ENCODE data around the gene CRK. TPM values are rescaled to one million over a fixed set of nuclear protein-coding genes. Genes with fewer than 3 reads are reported as not detected.

Gene CRK
- total RNA-seq, 4 donors from 2014 or later: 72.7 to 98.4 (median 77.2) TPM

- peaks cover 0 to 46% of the 10 kb centered on the region in 2 donors for H3K36me3 ChIP-seq
- H3K27me3 ChIP-seq: no peaks in the 10 kb centered on the region
- H3K4me1 ChIP-seq: peaks cover 0 to 68% (median 58%) of the 10 kb centered on the region in 3 donors
- no peak overlapping the region for H3K4me3 ChIP-seq
- WGBS, 2 donors (ENCODE audit: low coverage in 1 of 2): 67% methylated on average over 3 of the region's 11 CpGs; no CpG with 5 or more reads in 1 of the 2 donors
- TF ChIP-seq POLR2AphosphoS5 (IDR thresholded peaks at IDR 0.05) (no peak), EP300 (IDR thresholded peaks at IDR 0.05) (no peak), CTCF (IDR thresholded peaks at IDR 0.05) (no peak)
- H3K27ac ChIP-seq: peak overlapping the region; percentile 60 to 100 (median 98)
- no peak for ATAC-seq
- no peaks in the 10 kb centered on the region for H3K9me3 ChIP-seq
Observed at GRCh38 chr17:1494736-1495253, 38.8 kb upstream of the CRK start.

- H3K9me3 ChIP-seq: no peaks in the 10 kb centered on the region
- TF ChIP-seq POLR2A (IDR thresholded peaks at IDR 0.05) (no peak), POLR2AphosphoS5 (IDR thresholded peaks at IDR 0.05) (no peak), CTCF (IDR thresholded peaks at IDR 0.05) (no peak), EP300 (IDR thresholded peaks at IDR 0.05) (no peak)
- H3K36me3 ChIP-seq: peaks cover 0 to 41% of the 10 kb centered on the region in 2 donors
- peaks cover 0 to 74% (median 62%) of the 10 kb centered on the region in 3 donors for H3K4me1 ChIP-seq
- no peaks in the 10 kb centered on the region for H3K27me3 ChIP-seq
- H3K4me3 ChIP-seq: no peak overlapping the region
- 88 to 94% methylated on average over 4 of the region's 7 CpGs for whole genome bisulfite sequencing, 2 donors (ENCODE audit: low coverage in 1 of 2)
- H3K27ac ChIP-seq: peak overlapping the region; percentile 60 to 100 (median 98)
- no peak for ATAC-seq
Observed at GRCh38 chr17:1494203-1494602, 38.2 kb upstream of the CRK start.

DNA sequence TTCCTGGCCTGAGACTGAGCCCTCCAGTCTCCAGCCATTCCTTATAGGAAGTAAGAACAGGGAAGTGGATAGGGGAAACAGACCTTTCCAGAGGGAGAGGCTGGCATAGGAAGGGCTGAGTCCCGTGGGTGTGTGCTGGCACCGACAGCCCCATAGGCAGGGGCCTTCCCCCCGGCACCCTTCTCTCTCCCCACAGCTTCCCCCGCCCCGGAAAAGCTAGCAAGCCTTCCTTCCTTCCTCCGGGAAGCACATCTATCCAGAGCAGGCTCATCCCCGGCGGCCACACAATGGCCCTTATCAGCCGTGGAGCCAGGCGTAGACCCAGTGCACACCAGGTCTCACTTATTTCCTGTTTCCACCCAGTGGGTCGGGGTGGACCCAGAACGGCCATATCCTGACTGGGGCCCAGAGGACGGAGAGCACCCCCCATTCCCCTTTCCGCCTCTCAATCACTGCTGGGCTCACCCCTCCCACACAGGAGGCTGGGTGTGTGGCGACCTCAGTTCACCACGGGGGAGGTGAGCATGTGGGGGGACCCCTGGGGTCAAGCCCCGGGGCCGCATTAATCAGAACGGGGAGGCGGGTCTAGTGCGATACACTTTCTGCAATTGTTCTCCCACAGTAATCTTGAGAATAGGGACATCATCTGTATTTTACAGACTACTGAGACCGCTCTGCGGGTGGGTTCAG lies 37.4 kb upstream of the CRK start:
- peaks cover 0 to 33% of the 10 kb centered on the region in 2 donors for H3K36me3 ChIP-seq
- peak overlapping the region in 1 of 2 donors; percentile 82 for H3K4me3 ChIP-seq
- no peaks in the 10 kb centered on the region for H3K9me3 ChIP-seq

GRCh38 chr17:1492249-1493206 lies 36.5 kb upstream of the CRK start, which contains the start of gene MYO1C:
Gene MYO1C, minus strand, starts transcription at chr17:1492686. Its CDS starts 199 bp downstream, at chr17:1492487.
- Histone ChIP-seq H3K4me1 (peaks cover 0 to 90% (median 71%) of the 10 kb centered on the region in 3 donors), H3K27me3 (no peaks in the 10 kb centered on the region), H3K27ac (peak within 1 kb of the TSS; percentile 85 to 100 (median 98)), H3K36me3 (peaks cover 0 to 24% of the 10 kb centered on the region in 2 donors), H3K9me3 (no peaks in the 10 kb centered on the region), H3K4me3 (peak within 1 kb of the TSS; percentile 48 to 82)
- TF ChIP-seq POLR2A (IDR thresholded peaks at IDR 0.05): no peak
- TF ChIP-seq CTCF (IDR thresholded peaks at IDR 0.05): no peak
- TF ChIP-seq EP300 (IDR thresholded peaks at IDR 0.05): no peak
- no peak for TF ChIP-seq POLR2AphosphoS5 (IDR thresholded peaks at IDR 0.05)
- ATAC-seq: no peak
- 35% methylated on average over 5 of the region's 35 CpGs; no CpG with 5 or more reads in 1 of the 2 donors for WGBS, 2 donors (ENCODE audit: low coverage in 1 of 2)

More for the DNA sequence above, 37.4 kb upstream of the CRK start:
- Histone ChIP-seq H3K4me1 (peaks cover 0 to 81% (median 69%) of the 10 kb centered on the region in 3 donors), H3K27ac (peak overlapping the region; percentile 85 to 100 (median 98)), H3K27me3 (no peaks in the 10 kb centered on the region)
- ATAC-seq: no peak
- TF ChIP-seq CTCF (IDR thresholded peaks at IDR 0.05) (no peak), EP300 (IDR thresholded peaks at IDR 0.05) (no peak), POLR2AphosphoS5 (IDR thresholded peaks at IDR 0.05) (no peak), POLR2A (IDR thresholded peaks at IDR 0.05) (no peak)
- 83% methylated on average over 1 of the region's 23 CpGs; no CpG with 5 or more reads in 1 of the 2 donors for WGBS, 2 donors (ENCODE audit: low coverage in 1 of 2)

Measured in gastroesophageal sphincter (tissue), 4 donors.